H9 (cell line): ENCODE measurements around the gene LHCGR. TPM values are rescaled to one million over a fixed set of nuclear protein-coding genes. Genes with fewer than 3 reads are reported as not detected.

Source experiments
- DNase-seq: peaks from one replicate; pipeline ENCODE4 v3.0.0-alpha.2; 2017
- H2AFZ ChIP-seq: one replicate; pipeline ENCODE4 v1.6.1; 2013; ENCODE audit warnings: mild to moderate bottlenecking, low read length, control low read depth, moderate library complexity
- H2AK5ac ChIP-seq: 2 replicates; pipeline ENCODE4 v1.6.1; 2013; ENCODE audit warnings: low read length, control low read depth, mixed read lengths; ENCODE audit not compliant: insufficient read length
- H2BK120ac ChIP-seq: one replicate; pipeline ENCODE4 v1.6.1; 2013; ENCODE audit warnings: low read depth, mild to moderate bottlenecking, low read length, control low read depth, inconsistent platforms; ENCODE audit not compliant: poor library complexity, severe bottlenecking
- H2BK12ac ChIP-seq: 2 replicates; pipeline ENCODE4 v1.6.1; 2013; ENCODE audit warnings: low read length, control low read depth, mixed read lengths, low read depth; ENCODE audit not compliant: insufficient read length
- H2BK15ac ChIP-seq: 2 replicates; pipeline ENCODE4 v1.6.1; 2013; ENCODE audit warnings: low read depth, low read length, control low read depth
- H2BK20ac ChIP-seq: one replicate; pipeline ENCODE4 v1.6.1; 2013; ENCODE audit warnings: low read depth, mild to moderate bottlenecking, low read length, control low read depth, inconsistent platforms; ENCODE audit not compliant: poor library complexity, severe bottlenecking
- H2BK5ac ChIP-seq: 2 replicates; pipeline ENCODE4 v1.6.1; 2013; ENCODE audit warnings: low read length, control low read depth, mixed read lengths; ENCODE audit not compliant: insufficient read length
- H3K14ac ChIP-seq: 2 replicates; pipeline ENCODE4 v1.6.1; 2013; ENCODE audit warnings: low read length, control low read depth; ENCODE audit not compliant: insufficient read depth
- H3K18ac ChIP-seq: 2 replicates; pipeline ENCODE4 v1.6.1; 2013; ENCODE audit warnings: low read depth, mild to moderate bottlenecking, mixed read lengths, low read length, control low read depth; ENCODE audit not compliant: insufficient read length
- H3K23ac ChIP-seq: 2 replicates; pipeline ENCODE4 v1.6.1; 2013; ENCODE audit warnings: low read length, control low read depth, mixed read lengths, low read depth; ENCODE audit not compliant: insufficient read length
- H3K23me2 ChIP-seq: 2 replicates; pipeline ENCODE4 v1.6.1; 2013; ENCODE audit warnings: low read depth, mild to moderate bottlenecking, mixed read lengths, low read length, control low read depth; ENCODE audit not compliant: insufficient read length, poor library complexity, severe bottlenecking
- H3K27ac ChIP-seq: 2 replicates; pipeline ENCODE4 v1.5.1; 2013; ENCODE audit warnings: low read length, control low read depth, mixed read lengths, low read depth; ENCODE audit not compliant: insufficient read length
- H3K27me3 ChIP-seq: 2 replicates; pipeline ENCODE4 v1.6.1; 2013; ENCODE audit warnings: low read length, control low read depth, inconsistent platforms; ENCODE audit not compliant: insufficient read depth
- H3K4ac ChIP-seq: 2 replicates; pipeline ENCODE4 v1.6.1; 2013; ENCODE audit warnings: low read depth, mild to moderate bottlenecking, control low read depth, inconsistent platforms, low read length, moderate library complexity
- H3K4me1 ChIP-seq: 2 replicates; pipeline ENCODE4 v1.6.1; 2013; ENCODE audit warnings: low read length, control low read depth, inconsistent platforms; ENCODE audit not compliant: insufficient read depth
- H3K4me2 ChIP-seq: 2 replicates; pipeline ENCODE4 v1.6.1; 2013; ENCODE audit warnings: low read length, control low read depth, mixed read lengths; ENCODE audit not compliant: insufficient read length, insufficient read depth
- H3K56ac ChIP-seq: 2 replicates; pipeline ENCODE4 v1.6.1; 2013; ENCODE audit warnings: low read depth, mild to moderate bottlenecking, mixed read lengths, low read length, control low read depth; ENCODE audit not compliant: insufficient read length
- H3K79me1 ChIP-seq: 2 replicates; pipeline ENCODE4 v1.6.1; 2013; ENCODE audit warnings: low read depth, mild to moderate bottlenecking, moderate library complexity, low read length, control low read depth, inconsistent platforms; ENCODE audit not compliant: insufficient read depth, poor library complexity, severe bottlenecking
- H3K79me2 ChIP-seq: 2 replicates; pipeline ENCODE4 v1.6.1; 2013; ENCODE audit warnings: low read length, control low read depth, inconsistent platforms; ENCODE audit not compliant: insufficient read depth
- H3K9ac ChIP-seq: 2 replicates; pipeline ENCODE4 v1.6.1; 2013; ENCODE audit warnings: low read length, control low read depth, mixed read lengths; ENCODE audit not compliant: insufficient read length; ENCODE audit errors: extremely low read depth
- H3K9me3 ChIP-seq: one replicate; pipeline ENCODE4 v1.6.1; 2013; ENCODE audit warnings: low read depth, low read length, inconsistent platforms; ENCODE audit not compliant: control insufficient read depth
- H3T11ph ChIP-seq: one replicate; pipeline ENCODE4 v1.6.1; 2013; ENCODE audit warnings: mild to moderate bottlenecking, low read length, control low read depth, inconsistent platforms
- H4K20me1 ChIP-seq: one replicate; pipeline ENCODE4 v1.6.1; 2013; ENCODE audit not compliant: control insufficient read depth, insufficient read length, insufficient read depth
- H4K5ac ChIP-seq: 2 replicates; pipeline ENCODE4 v1.6.1; 2013; ENCODE audit warnings: low read depth, mild to moderate bottlenecking, mixed read lengths, low read length, control low read depth; ENCODE audit not compliant: insufficient read length
- H4K8ac ChIP-seq: replicated peaks from 2 replicates; pipeline ENCODE4 v1.6.1; 2013; ENCODE audit warnings: low read length, control low read depth, mixed read lengths, low read depth; ENCODE audit not compliant: insufficient read length
- H4K91ac ChIP-seq: 2 replicates; pipeline ENCODE4 v1.6.1; 2013; ENCODE audit warnings: low read depth, mild to moderate bottlenecking, moderate library complexity, mixed read lengths, low read length, control low read depth; ENCODE audit not compliant: insufficient read length
- H3K27ac Mint-ChIP-seq, 3 experiments: 2 replicates in 2 of 3; 3 replicates in 1 of 3; pipeline ENCODE4 v1.8.0; 2020 to 2021; ENCODE audit warnings: mixed read lengths in 3 of 3, mild to moderate bottlenecking in 1 of 3, moderate library complexity in 1 of 3
- H3K27me3 Mint-ChIP-seq: 2 replicates; pipeline ENCODE4 v1.8.0; 2021; ENCODE audit warnings: low read depth, mild to moderate bottlenecking, moderate library complexity, mixed read lengths
- H3K36me3 Mint-ChIP-seq, 3 experiments: 2 replicates in 2 of 3; 3 replicates in 1 of 3; pipeline ENCODE4 v1.8.0; 2020 to 2021; ENCODE audit warnings: low read depth in 3 of 3, mixed read lengths in 3 of 3; ENCODE audit not compliant: insufficient read depth in 1 of 3
- H3K4me1 Mint-ChIP-seq, 2 experiments: 2 replicates each; pipeline ENCODE4 v1.8.0; 2020; ENCODE audit warnings: mixed read lengths in 2 of 2
- H3K4me3 Mint-ChIP-seq, 2 experiments: 2 replicates in 1 of 2; 3 replicates in 1 of 2; pipeline ENCODE4 v1.8.0; 2020 to 2021; ENCODE audit warnings: mild to moderate bottlenecking in 2 of 2, mixed read lengths in 2 of 2, moderate library complexity in 1 of 2
- H3K9me3 Mint-ChIP-seq, 2 experiments: 2 replicates in 1 of 2; 3 replicates in 1 of 2; pipeline ENCODE4 v1.8.0; 2020; ENCODE audit warnings: mild to moderate bottlenecking in 2 of 2, mixed read lengths in 2 of 2, moderate library complexity in 1 of 2
- CTCF ChIP-seq: fragments of 200-600 bp; sonication (generic); conservative IDR thresholded peaks from 3 replicates; pipeline ENCODE4 v1.8.0; 2021; ENCODE audit warnings: antibody characterized with exemption, mild to moderate bottlenecking
- total RNA-seq: library from RNA; stranded (reverse); gene quantifications from 2 replicates; pipeline ENCODE4 v1.2.1, GENCODE V29; 2021

Gene LHCGR
- total RNA-seq, 1 experiment from 2014 or later: 0.44 TPM

GRCh38 chr2:48728840-48729239 is 26.7 kb downstream of the LHCGR start:
- Histone ChIP-seq H3K4me2 (no peak overlapping the region), H2AK5ac (no peak overlapping the region), H2BK5ac (no peak overlapping the region), H3K18ac (no peak overlapping the region), H3K23ac (no peak overlapping the region), H4K5ac (no peak overlapping the region), H2BK20ac (no peak overlapping the region), H2BK12ac (no peak overlapping the region), H2BK120ac (no peak overlapping the region), H3K79me1 (no peaks in the 10 kb centered on the region), H3K56ac (no peak overlapping the region), H3K4ac (no peak overlapping the region), H4K20me1 (no peaks in the 10 kb centered on the region), H3K23me2 (no peaks in the 10 kb centered on the region), H3T11ph (no peak overlapping the region), H3K27me3 (no peaks in the 10 kb centered on the region), H2BK15ac (no peak overlapping the region), H3K9me3 (no peaks in the 10 kb centered on the region), H2AFZ (no peak overlapping the region), H4K8ac (no peak overlapping the region), H3K27ac (no peak overlapping the region), H3K14ac (no peak overlapping the region), H3K9ac (no peak overlapping the region), H3K79me2 (no peaks in the 10 kb centered on the region), H3K4me1 (peaks cover 6% of the 10 kb centered on the region; the same call in 1 of the 2 replicates), H4K91ac (no peak overlapping the region)
- H3K4me3 Mint-ChIP-seq: no peak overlapping the region
- no peak for DNase-seq
- H3K27me3 Mint-ChIP-seq: no peaks in the 10 kb centered on the region
- no peaks in the 10 kb centered on the region for H3K9me3 Mint-ChIP-seq
- no peaks in the 10 kb centered on the region for H3K36me3 Mint-ChIP-seq
- no peak for TF ChIP-seq CTCF
- peaks cover 21 to 39% of the 10 kb centered on the region in 2 experiments for H3K4me1 Mint-ChIP-seq
- H3K27ac Mint-ChIP-seq: no peak overlapping the region; a peak in 1 of 7 replicates
